Stimulated activated CD8-positive, alpha-beta memory T cell treated with anti-CD3 and anti-CD28 coated beads, Interleukin-7, amount 100 ng/mL, for 4 hours (primary cell): ENCODE data around the gene PPP6C.
A peak's percentile ranks its signal among the peaks of the same experiment; 100 is the strongest.
"Not testable (repeated sequence)": the region's sequence is repeated elsewhere in the genome, so short reads cannot be mapped to it uniquely, and the experiment has no call there.

Experiments used
- DNase-seq, 2 donors: peaks; one replicate each; pipeline ENCODE4 v3.0.0-alpha.2; 2020; ENCODE audit warnings: low read depth in 2 of 2

PPP6C gene

GRCh38 chr9:125141751-125142150 lies 47.9 kb downstream of the PPP6C start:
- no peak for DNase-seq

- DNase-seq: no peak
These were observed 48.4 kb downstream of the PPP6C start for GRCh38 chr9:125141251-125141650.

GRCh38 chr9:125140576-125140975 lies 49.0 kb downstream of the PPP6C start:
- DNase-seq: no peak

GRCh38 chr9:125137200-125137599 lies 52.4 kb downstream of the PPP6C start:
- no peak for DNase-seq

- DNase-seq: no peak
These were observed 54.6 kb downstream of the PPP6C start for GRCh38 chr9:125134976-125135375.

GRCh38 chr9:125133403-125134329 lies 55.9 kb downstream of the PPP6C start:
- no peak for DNase-seq

- no peak for DNase-seq
These were observed 57.8 kb downstream of the PPP6C start for GRCh38 chr9:125131778-125132177.

GRCh38 chr9:125126019-125126746 lies 63.4 kb downstream of the PPP6C start:
- peak; percentile 59 to 68 for DNase-seq

GRCh38 chr9:125125523-125125922 lies 64.1 kb downstream of the PPP6C start:
- no peak for DNase-seq

- DNase-seq: no peak
These were observed 68.5 kb downstream of the PPP6C start for GRCh38 chr9:125121146-125121545.

GRCh38 chr9:125119643-125120286 lies 69.8 kb downstream of the PPP6C start:
- DNase-seq: no peak

- DNase-seq: not testable (repeated sequence)
These were observed 70.9 kb downstream of the PPP6C start for GRCh38 chr9:125118696-125119095.

- DNase-seq: not testable (repeated sequence)
These were observed 75.1 kb downstream of the PPP6C start for GRCh38 chr9:125114503-125114902.

- DNase-seq: no peak
These were observed 79.1 kb downstream of the PPP6C start for GRCh38 chr9:125110464-125110863.

- DNase-seq: not testable (repeated sequence)
These were observed 81.1 kb downstream of the PPP6C start for GRCh38 chr9:125108541-125108940.

GRCh38 chr9:125106285-125106893 lies 83.2 kb downstream of the PPP6C start:
- DNase-seq: no peak

- no peak for DNase-seq
These were observed 85.7 kb downstream of the PPP6C start for GRCh38 chr9:125103770-125104460.

- no peak for DNase-seq
These were observed 86.6 kb downstream of the PPP6C start for GRCh38 chr9:125103021-125103420.

- DNase-seq: no peak
These were observed 88.8 kb downstream of the PPP6C start for GRCh38 chr9:125100822-125101221.

GRCh38 chr9:125099816-125100215 lies 89.8 kb downstream of the PPP6C start:
- no peak for DNase-seq
